IMR-90 (cell line): Measurements from ENCODE around the gene VEPH1.

Source experiments
- CTCF ChIP-seq: conservative IDR thresholded peaks from 2 replicates; pipeline ENCODE4 v1.5.1; 2012; ENCODE audit warnings: mild to moderate bottlenecking, low read depth, low read length, improper control_type of control experiment
- FOS ChIP-seq: fragments of 150-350 bp; IDR thresholded peaks from 2 replicates; pipeline ENCODE4 v1.6.1; 2016; ENCODE audit warnings: low read depth, low read length
- NFE2L2 ChIP-seq: fragments of 150-350 bp; IDR thresholded peaks from 2 replicates; pipeline ENCODE4 v1.6.1; 2016; ENCODE audit warnings: low read depth, mild to moderate bottlenecking, low read length
- POLR2A ChIP-seq: IDR thresholded peaks from 2 replicates; pipeline ENCODE4 v1.6.1; 2012; ENCODE audit warnings: mild to moderate bottlenecking, low read depth, low read length
- SMC3 ChIP-seq: fragments of 150-350 bp; IDR thresholded peaks from 2 replicates; pipeline ENCODE4 v1.6.1; 2016; ENCODE audit warnings: low read depth, mild to moderate bottlenecking, antibody characterized with exemption, low read length, moderate library complexity
- TF ChIP-seq, protein P1 (sequence below): fragments of 150-350 bp; IDR thresholded peaks from 2 replicates; pipeline ENCODE4 v1.6.1; 2017; ENCODE audit warnings: mild to moderate bottlenecking, antibody characterized with exemption, low read length, low read depth

DNA sequence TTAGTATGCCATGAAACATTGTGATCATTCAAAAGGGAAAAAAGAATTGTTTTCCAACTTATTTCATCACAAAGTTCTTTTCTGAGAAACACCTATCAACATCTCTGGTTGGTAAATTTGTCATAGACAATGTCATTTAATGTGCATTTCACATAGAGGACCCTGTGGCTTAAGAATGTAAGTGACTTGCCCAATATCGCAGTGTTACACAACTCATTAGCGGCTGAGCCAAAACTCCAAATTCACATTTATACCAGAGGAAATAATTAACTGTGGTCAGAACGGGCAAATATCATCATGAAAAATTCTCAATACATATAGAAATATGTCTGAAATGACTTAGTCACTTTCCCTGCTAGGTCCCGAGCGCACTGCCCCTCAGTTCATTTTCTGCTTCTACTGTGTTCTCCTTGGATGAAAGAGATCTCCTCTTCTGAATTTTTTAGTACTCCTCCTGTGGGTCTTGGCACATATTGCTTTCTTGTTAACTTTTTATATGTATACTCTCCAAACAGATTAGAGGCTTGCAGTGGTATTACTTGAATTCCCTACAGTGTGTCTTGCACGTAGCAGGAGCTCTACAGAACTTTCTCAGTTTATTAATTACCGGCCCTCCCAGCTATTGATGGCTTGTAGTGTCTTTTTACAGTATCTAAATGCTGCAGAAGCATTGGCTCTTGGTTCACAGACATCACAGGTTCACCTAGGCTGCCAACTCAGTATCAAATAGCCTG is 33.5 kb downstream of the VEPH1 start:
- TF ChIP-seq, protein P1, sequence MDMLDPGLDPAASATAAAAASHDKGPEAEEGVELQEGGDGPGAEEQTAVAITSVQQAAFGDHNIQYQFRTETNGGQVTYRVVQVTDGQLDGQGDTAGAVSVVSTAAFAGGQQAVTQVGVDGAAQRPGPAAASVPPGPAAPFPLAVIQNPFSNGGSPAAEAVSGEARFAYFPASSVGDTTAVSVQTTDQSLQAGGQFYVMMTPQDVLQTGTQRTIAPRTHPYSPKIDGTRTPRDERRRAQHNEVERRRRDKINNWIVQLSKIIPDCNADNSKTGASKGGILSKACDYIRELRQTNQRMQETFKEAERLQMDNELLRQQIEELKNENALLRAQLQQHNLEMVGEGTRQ, result no peak
- TF ChIP-seq CTCF, result no peak
- no peak for TF ChIP-seq POLR2A
- TF ChIP-seq FOS, result no peak
- no peak for TF ChIP-seq NFE2L2
- no peak for TF ChIP-seq SMC3
